A673 (cell line): ENCODE results near the gene ENO1. TPM values are rescaled to one million over a fixed set of nuclear protein-coding genes. Genes with fewer than 3 reads are reported as not detected.

ENCODE experiments used
- BruUV-seq: library from RNA; stranded (reverse); fragments of 400-500 nt; replicated peaks from 2 replicates; lab custom pipeline; 2021; lab: Mats Ljungman, UMichigan
- CTCF ChIA-PET: fragments of 300-600 bp; sonication (Branson Sonifier 250); formaldehyde crosslinking; loops from one replicate; lab custom pipeline; 2022; ENCODE audit warnings: antibody characterized with exemption; lab: Charles Lee
- POLR2A ChIA-PET: fragments of 300-600 bp; sonication (Branson Sonifier 250); formaldehyde crosslinking; loops from one replicate; lab custom pipeline; 2022; ENCODE audit warnings: antibody characterized with exemption; ENCODE audit not compliant: low non-redundant PET; lab: Charles Lee
- DNase-seq: peaks from one replicate; pipeline ENCODE4 v3.0.0-alpha.2; 2015; ENCODE audit warnings: low spot score
- H3K27ac ChIP-seq: fragments of 200-600 bp; sonication (generic); 2 replicates; pipeline ENCODE4 v1.5.1; 2016; ENCODE audit warnings: mixed run types, low read depth, mild to moderate bottlenecking, mixed read lengths, antibody characterized with exemption, low read length; ENCODE audit not compliant: poor library complexity, severe bottlenecking
- H3K27me3 ChIP-seq: fragments of 200-600 bp; sonication (generic); replicated peaks from 2 replicates; pipeline ENCODE4 v1.6.1; 2017; ENCODE audit warnings: mixed run types, low read depth, mild to moderate bottlenecking, mixed read lengths, antibody characterized with exemption, low read length; ENCODE audit not compliant: insufficient read depth, poor library complexity
- H3K36me3 ChIP-seq: fragments of 200-600 bp; sonication (generic); 2 replicates; pipeline ENCODE4 v1.6.1; 2016; ENCODE audit warnings: mixed run types, mild to moderate bottlenecking, mixed read lengths, antibody characterized with exemption, low read length; ENCODE audit not compliant: insufficient read depth, poor library complexity, severe bottlenecking
- H3K4me1 ChIP-seq: fragments of 200-600 bp; sonication (generic); 2 replicates; pipeline ENCODE4 v1.6.1; 2017; ENCODE audit warnings: mixed run types, mild to moderate bottlenecking, mixed read lengths, antibody characterized with exemption, low read length; ENCODE audit not compliant: insufficient read depth, poor library complexity, severe bottlenecking
- H3K4me3 ChIP-seq: fragments of 200-600 bp; sonication (generic); 2 replicates; pipeline ENCODE4 v1.5.1; 2016; ENCODE audit warnings: low read depth, mixed run types, mild to moderate bottlenecking, mixed read lengths, low read length; ENCODE audit not compliant: poor library complexity, severe bottlenecking
- H3K9me3 ChIP-seq: fragments of 200-600 bp; sonication (generic); 2 replicates; pipeline ENCODE4 v1.6.1; 2016; ENCODE audit warnings: mixed run types, low read depth, mild to moderate bottlenecking, mixed read lengths, antibody characterized with exemption, low read length; ENCODE audit not compliant: poor library complexity, severe bottlenecking
- CTCF ChIP-seq: fragments of 300-800, 200-600 bp; sonication (generic); conservative IDR thresholded peaks from 2 replicates; pipeline ENCODE4 v1.5.1; 2017; ENCODE audit warnings: low read depth, mild to moderate bottlenecking, antibody characterized with exemption, low read length, moderate library complexity, mixed read lengths
- EZH2 ChIP-seq: fragments of 200-600 bp; sonication (generic); IDR thresholded peaks from 2 replicates; pipeline ENCODE4 v1.6.1; 2017; ENCODE audit warnings: borderline replicate concordance, low read depth, mild to moderate bottlenecking, mixed read lengths, antibody characterized with exemption, low read length; ENCODE audit not compliant: poor library complexity, severe bottlenecking
- intact Hi-C: fragments of 100-400 bp; cut with micrococcal nuclease; formaldehyde crosslinking; loops from one replicate; pipeline ENCODE4 v1.10.0; 2022; ENCODE audit not compliant: unreplicated experiment
- total RNA-seq: library from RNA; stranded (reverse); gene quantifications from 2 replicates; pipeline ENCODE4 v1.2.3, GENCODE V29; 2021

Gene ENO1
- total RNA-seq, 1 experiment from 2014 or later = 2,659 TPM

GRCh38 chr1:8863794-8864233 is 14.7 kb downstream of the ENO1 start:
- POLR2A ChIA-PET = no interaction called here
- H3K4me3 ChIP-seq = no peak overlapping the region
- intact Hi-C loops = no loop called here

DNA sequence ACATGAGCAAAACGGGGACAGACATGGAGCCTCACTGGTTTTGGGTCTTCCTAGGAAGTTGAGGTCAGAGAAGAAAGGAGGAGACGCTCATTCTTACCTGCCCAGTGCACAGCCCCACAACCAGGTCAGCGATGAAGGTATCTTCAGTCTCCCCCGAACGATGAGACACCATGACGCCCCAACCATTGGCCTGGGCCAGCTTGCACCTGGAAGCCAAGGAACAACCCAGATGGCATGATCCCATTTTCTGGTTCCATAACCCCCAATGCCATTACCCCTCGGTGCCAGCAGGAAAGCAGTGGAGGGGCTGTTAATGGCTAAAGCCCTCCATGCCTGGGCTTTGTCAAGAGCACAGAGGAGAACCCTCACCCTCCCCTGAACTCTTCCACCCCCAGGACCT is 15.3 kb downstream of the ENO1 start:
- H3K27ac ChIP-seq = peak overlapping the region; percentile 5
- CTCF ChIA-PET = interaction anchor here (1.9 kb wide), 1 partner anchor 14 kb away, joined by 5 read pairs; no protein-coding TSS in a partner anchor
- H3K27me3 ChIP-seq = no peaks in the 10 kb centered on the region

More at GRCh38 chr1:8863794-8864233, 14.7 kb downstream of the ENO1 start:
- TF ChIP-seq CTCF = no peak
- TF ChIP-seq EZH2 = no peak
- no peaks in the 10 kb centered on the region for H3K9me3 ChIP-seq
- peak overlapping the region; percentile 55 for H3K27ac ChIP-seq
- BruUV-seq = no TSS peak
- H3K27me3 ChIP-seq = no peaks in the 10 kb centered on the region
- H3K4me1 ChIP-seq = no peaks in the 10 kb centered on the region
- peaks cover 99% of the 10 kb centered on the region for H3K36me3 ChIP-seq
- DNase-seq = no peak
- CTCF ChIA-PET = interaction anchor here (1.6 kb wide), 1 partner anchor 141 kb away, joined by 4 read pairs; no protein-coding TSS in a partner anchor

DNA sequence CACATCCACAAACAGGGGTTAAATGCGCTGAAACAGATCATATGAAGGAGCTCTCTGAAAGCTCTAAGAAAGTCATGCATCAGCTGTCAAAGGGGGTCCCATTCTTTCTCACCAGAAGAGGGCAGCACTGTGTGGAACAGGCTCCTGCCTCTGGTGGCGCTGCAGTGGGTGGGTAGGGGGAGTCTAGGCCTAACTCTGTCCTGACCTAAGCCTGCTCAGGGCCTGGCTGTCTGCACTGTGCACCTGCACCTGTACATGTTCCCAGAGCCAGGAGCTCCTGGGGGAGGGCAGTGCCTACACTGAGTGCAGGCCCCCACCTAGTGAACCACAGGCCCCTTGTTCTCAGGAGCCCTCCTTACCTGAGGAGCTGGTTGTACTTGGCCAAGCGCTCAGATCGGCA is 16.0 kb downstream of the ENO1 start:
- TF ChIP-seq EZH2 (no peak), CTCF (peak; percentile 78)
- intact Hi-C loops = no loop called here
- H3K36me3 ChIP-seq = peaks cover 97% of the 10 kb centered on the region
- H3K4me1 ChIP-seq = no peaks in the 10 kb centered on the region
- no peak overlapping the region for H3K4me3 ChIP-seq
- H3K9me3 ChIP-seq = no peaks in the 10 kb centered on the region
- no TSS peak for BruUV-seq
- DNase-seq = peak; percentile 75
- ChIA-PET CTCF (interaction anchor here (1.3 to 1.9 kb wide), 3 partner anchors 9 to 14 kb away, joined by 4 to 5 read pairs (median 4); no protein-coding TSS in a partner anchor), POLR2A (interaction anchor here (0.6 kb wide), 1 partner anchor 707 kb away, joined by 3 read pairs; no protein-coding TSS in a partner anchor)
- no peak overlapping the region for H3K27ac ChIP-seq
- H3K27me3 ChIP-seq = no peaks in the 10 kb centered on the region

More for the DNA sequence above, 15.3 kb downstream of the ENO1 start:
- POLR2A ChIA-PET = no interaction called here
- Histone ChIP-seq H3K9me3 (no peaks in the 10 kb centered on the region), H3K4me1 (no peaks in the 10 kb centered on the region), H3K4me3 (no peak overlapping the region), H3K36me3 (peaks cover 99% of the 10 kb centered on the region)
- TF ChIP-seq CTCF = no peak
- no peak for TF ChIP-seq EZH2
- BruUV-seq = no TSS peak
- no peak for DNase-seq
- intact Hi-C loops = no loop called here
